ENCODE measurements around the gene TSC22D1. TPM values are rescaled to one million over a fixed set of nuclear protein-coding genes. Genes with fewer than 3 reads are reported as not detected.
A peak's percentile ranks its signal among the peaks of the same experiment; 100 is the strongest.
"Not testable (repeated sequence)": the region's sequence is repeated elsewhere in the genome, so short reads cannot be mapped to it uniquely, and the experiment has no call there.

Gene TSC22D1
- total RNA-seq, 1 donor from 2014 or later: 153 TPM

- peaks cover 11% of the 10 kb centered on the region for H3K4me1 Mint-ChIP-seq (ENCODE audit: low read depth)
- H3K36me3 Mint-ChIP-seq (ENCODE audit: insufficient read depth): no peaks in the 10 kb centered on the region
- no peak overlapping the region for H3K27ac Mint-ChIP-seq
- TF ChIP-seq CTCF (IDR thresholded peaks at IDR 0.05; ENCODE audit: unreplicated experiment): no peak
- H3K4me3 Mint-ChIP-seq (ENCODE audit: low read depth): no peak overlapping the region
- no peaks in the 10 kb centered on the region for H3K27me3 Mint-ChIP-seq
- no peak for DNase-seq (ENCODE audit: low spot score, unreplicated experiment)
- H3K9me3 Mint-ChIP-seq (ENCODE audit: low read depth): no peaks in the 10 kb centered on the region
These were observed 56.5 kb downstream of the TSC22D1 start for GRCh38 chr13:44519642-44520041.

GRCh38 chr13:44516771-44517170, 59.4 kb downstream of the TSC22D1 start:
- no peak for DNase-seq (ENCODE audit: low spot score, unreplicated experiment)
- Mint-ChIP-seq H3K4me3 (ENCODE audit: low read depth) (no peak overlapping the region), H3K27ac (no peak overlapping the region), H3K36me3 (ENCODE audit: insufficient read depth) (peaks cover 12% of the 10 kb centered on the region), H3K9me3 (ENCODE audit: low read depth) (no peaks in the 10 kb centered on the region), H3K27me3 (no peaks in the 10 kb centered on the region), H3K4me1 (ENCODE audit: low read depth) (peaks cover 14% of the 10 kb centered on the region)
- no peak for TF ChIP-seq CTCF (IDR thresholded peaks at IDR 0.05; ENCODE audit: unreplicated experiment)

GRCh38 chr13:44514278-44514677, 61.9 kb downstream of the TSC22D1 start:
- H3K36me3 Mint-ChIP-seq (ENCODE audit: insufficient read depth): peaks cover 17% of the 10 kb centered on the region
- H3K9me3 Mint-ChIP-seq (ENCODE audit: low read depth): no peaks in the 10 kb centered on the region
- H3K4me1 Mint-ChIP-seq (ENCODE audit: low read depth): peaks cover 6% of the 10 kb centered on the region
- no peak for TF ChIP-seq CTCF (IDR thresholded peaks at IDR 0.05; ENCODE audit: unreplicated experiment)
- no peak overlapping the region for H3K4me3 Mint-ChIP-seq (ENCODE audit: low read depth)
- no peak for DNase-seq (ENCODE audit: low spot score, unreplicated experiment)
- H3K27ac Mint-ChIP-seq: no peak overlapping the region
- no peaks in the 10 kb centered on the region for H3K27me3 Mint-ChIP-seq

- not testable (repeated sequence) for H3K27ac Mint-ChIP-seq; H3K9me3 Mint-ChIP-seq (ENCODE audit: low read depth); H3K4me1 Mint-ChIP-seq (ENCODE audit: low read depth); DNase-seq (ENCODE audit: low spot score, unreplicated experiment); H3K27me3 Mint-ChIP-seq; H3K4me3 Mint-ChIP-seq (ENCODE audit: low read depth)
- H3K36me3 Mint-ChIP-seq (ENCODE audit: insufficient read depth): peaks cover 17% of the 10 kb centered on the region
These were observed 66.3 kb downstream of the TSC22D1 start for GRCh38 chr13:44509853-44510252.

- H3K27me3 Mint-ChIP-seq: no peaks in the 10 kb centered on the region
- DNase-seq (ENCODE audit: low spot score, unreplicated experiment): no peak
- no peaks in the 10 kb centered on the region for H3K9me3 Mint-ChIP-seq (ENCODE audit: low read depth)
- peak overlapping the region; percentile 54 for H3K27ac Mint-ChIP-seq
- peaks cover 14% of the 10 kb centered on the region for H3K36me3 Mint-ChIP-seq (ENCODE audit: insufficient read depth)
- no peak overlapping the region for H3K4me3 Mint-ChIP-seq (ENCODE audit: low read depth)
- no peak for TF ChIP-seq CTCF (IDR thresholded peaks at IDR 0.05; ENCODE audit: unreplicated experiment)
- H3K4me1 Mint-ChIP-seq (ENCODE audit: low read depth): peaks cover 6% of the 10 kb centered on the region
These were observed 67.5 kb downstream of the TSC22D1 start for GRCh38 chr13:44508562-44509077.

- no peak for DNase-seq (ENCODE audit: low spot score, unreplicated experiment)
- TF ChIP-seq CTCF (IDR thresholded peaks at IDR 0.05; ENCODE audit: unreplicated experiment): no peak
- H3K4me1 Mint-ChIP-seq (ENCODE audit: low read depth): peaks cover 6% of the 10 kb centered on the region
- peaks cover 13% of the 10 kb centered on the region for H3K36me3 Mint-ChIP-seq (ENCODE audit: insufficient read depth)
- no peak overlapping the region for H3K27ac Mint-ChIP-seq
- no peak overlapping the region for H3K4me3 Mint-ChIP-seq (ENCODE audit: low read depth)
- no peaks in the 10 kb centered on the region for H3K27me3 Mint-ChIP-seq
- H3K9me3 Mint-ChIP-seq (ENCODE audit: low read depth): peaks cover 4% of the 10 kb centered on the region
These were observed 68.5 kb downstream of the TSC22D1 start for GRCh38 chr13:44507639-44508038.

Measured in progenitor cell of endocrine pancreas (in vitro differentiated cells).